GM19238 (cell line): ENCODE data around the gene WDFY3.

Experiments
- DNase-seq: peaks from one replicate; pipeline ENCODE4 v3.0.0; 2011; ENCODE audit warnings: low spot score; ENCODE audit not compliant: insufficient read length

Gene WDFY3

GRCh38 chr4:84799318-84799717 lies 167.2 kb downstream of the WDFY3 start:
- no peak for DNase-seq

- no peak for DNase-seq
Measured at GRCh38 chr4:84796394-84796793, 170.1 kb downstream of the WDFY3 start.

- no peak for DNase-seq
Measured at GRCh38 chr4:84792366-84793301, 173.9 kb downstream of the WDFY3 start.

DNA sequence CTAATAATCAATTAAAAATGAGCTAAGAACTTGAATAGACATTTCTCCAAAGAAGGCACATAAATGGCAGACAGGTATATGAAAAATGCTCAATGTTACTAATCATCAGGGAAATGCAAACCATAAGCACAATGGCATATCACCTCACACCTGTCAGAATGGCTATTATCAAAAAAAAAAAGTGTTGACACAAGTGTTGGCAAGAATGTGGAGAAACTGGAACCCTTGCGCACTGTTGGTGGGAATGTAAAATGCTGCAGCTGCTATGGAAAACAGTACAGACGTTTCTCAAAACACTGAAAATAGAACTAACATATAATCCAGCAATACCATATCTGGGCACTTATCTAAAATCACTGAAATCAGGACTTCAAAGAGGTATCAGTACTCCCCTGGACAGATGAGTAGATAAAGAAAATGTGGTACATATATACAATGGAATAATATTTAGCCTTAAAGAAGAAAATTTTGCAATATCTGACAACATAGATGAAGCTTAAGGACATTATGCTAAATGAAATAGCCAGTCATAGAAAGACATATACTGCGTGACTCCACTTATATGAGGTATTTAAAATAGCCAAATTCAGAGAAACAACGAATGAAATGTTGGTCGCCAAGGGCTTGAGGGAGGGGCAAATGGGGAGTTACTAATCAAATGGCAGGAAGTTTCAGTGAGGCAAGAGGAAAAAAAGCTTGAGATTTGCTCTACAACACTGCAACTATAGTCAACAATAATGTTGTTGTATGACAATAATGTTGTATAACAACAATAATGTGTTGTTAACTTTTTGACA lies 175.5 kb downstream of the WDFY3 start:
- DNase-seq = no peak

DNA sequence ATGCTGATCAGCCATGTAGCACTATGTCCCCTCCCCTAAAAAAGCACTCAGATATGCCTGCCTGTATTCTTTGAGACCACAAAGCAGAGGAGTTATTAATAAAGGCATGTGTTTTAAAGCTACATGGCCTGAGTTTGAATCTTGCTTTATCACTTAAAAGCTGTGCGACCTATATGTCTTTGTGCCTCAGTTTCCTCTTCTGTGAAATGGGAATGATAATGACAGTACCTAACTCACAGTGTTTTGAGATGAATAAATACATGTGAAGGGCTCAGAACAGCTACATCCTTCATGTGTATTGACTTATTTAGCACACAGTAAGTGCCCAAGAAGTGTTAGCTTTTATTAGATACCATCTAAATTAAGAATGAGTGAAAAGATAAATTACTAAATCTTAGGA lies 180.0 kb downstream of the WDFY3 start:
- no peak for DNase-seq

- DNase-seq = no peak
Measured at GRCh38 chr4:84782517-84782916, 184.0 kb downstream of the WDFY3 start.

DNA sequence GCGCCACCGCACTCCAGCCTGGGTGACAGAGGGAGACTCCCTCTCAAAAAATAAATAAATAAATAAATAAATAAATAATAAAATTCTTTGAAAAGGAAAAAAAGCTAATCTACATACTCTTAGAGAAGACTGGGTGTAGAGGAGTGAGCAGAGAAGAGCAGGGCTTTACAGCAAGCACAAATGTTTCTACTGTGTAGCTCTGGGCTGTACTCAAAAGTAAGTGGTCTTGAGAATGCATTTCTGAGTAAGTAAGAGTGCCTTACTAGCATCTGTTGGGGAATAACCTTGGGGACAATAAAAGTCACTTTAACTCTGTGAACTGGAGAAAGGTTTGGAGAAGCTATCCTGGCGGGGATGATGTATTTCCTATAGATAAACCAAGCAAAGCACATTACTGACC lies 185.8 kb downstream of the WDFY3 start:
- no peak for DNase-seq

DNA sequence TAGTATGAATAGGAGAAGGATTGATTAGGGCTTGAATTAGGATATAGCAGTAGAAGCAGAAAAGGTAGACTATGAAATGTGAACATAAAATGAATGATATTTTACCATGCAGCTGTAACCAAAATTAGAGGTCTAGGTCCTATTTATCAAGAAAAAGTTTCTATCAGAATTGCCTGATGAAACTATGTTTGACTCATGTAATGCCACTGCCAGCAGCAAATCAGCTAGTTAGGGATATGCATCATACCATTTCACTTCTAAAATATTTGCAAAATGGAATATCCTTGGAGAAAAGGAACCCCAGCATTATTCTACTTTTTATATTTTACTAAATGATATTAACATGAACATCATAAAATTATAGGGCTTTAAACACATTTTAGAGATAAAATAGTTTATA lies 188.4 kb downstream of the WDFY3 start:
- no peak for DNase-seq

DNA sequence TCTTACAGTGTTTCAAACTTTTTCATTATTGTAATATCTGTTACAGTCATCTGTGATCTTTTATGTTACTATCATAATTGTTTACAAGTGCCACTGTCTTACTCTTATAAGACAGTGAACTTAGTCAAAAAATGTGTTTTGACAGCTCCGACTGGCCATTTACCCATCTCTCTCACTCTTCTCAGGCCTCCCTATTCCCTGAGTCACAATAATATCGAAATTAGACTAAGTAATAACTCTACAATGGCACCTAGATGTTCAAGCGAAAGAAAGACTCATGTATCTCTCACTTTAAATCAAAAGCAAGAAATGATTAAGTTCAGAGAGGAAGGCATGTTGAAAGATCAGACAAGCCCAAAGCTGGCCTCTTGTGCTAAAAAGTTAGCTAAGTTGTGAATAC lies 199.3 kb downstream of the WDFY3 start:
- DNase-seq = no peak

- no peak for DNase-seq
Measured at GRCh38 chr4:84753321-84753972, 213.0 kb downstream of the WDFY3 start.

- no peak for DNase-seq
Measured at GRCh38 chr4:84751707-84752106, 214.8 kb downstream of the WDFY3 start.

- no peak for DNase-seq
Measured at GRCh38 chr4:84750960-84751283, 215.6 kb downstream of the WDFY3 start.

DNA sequence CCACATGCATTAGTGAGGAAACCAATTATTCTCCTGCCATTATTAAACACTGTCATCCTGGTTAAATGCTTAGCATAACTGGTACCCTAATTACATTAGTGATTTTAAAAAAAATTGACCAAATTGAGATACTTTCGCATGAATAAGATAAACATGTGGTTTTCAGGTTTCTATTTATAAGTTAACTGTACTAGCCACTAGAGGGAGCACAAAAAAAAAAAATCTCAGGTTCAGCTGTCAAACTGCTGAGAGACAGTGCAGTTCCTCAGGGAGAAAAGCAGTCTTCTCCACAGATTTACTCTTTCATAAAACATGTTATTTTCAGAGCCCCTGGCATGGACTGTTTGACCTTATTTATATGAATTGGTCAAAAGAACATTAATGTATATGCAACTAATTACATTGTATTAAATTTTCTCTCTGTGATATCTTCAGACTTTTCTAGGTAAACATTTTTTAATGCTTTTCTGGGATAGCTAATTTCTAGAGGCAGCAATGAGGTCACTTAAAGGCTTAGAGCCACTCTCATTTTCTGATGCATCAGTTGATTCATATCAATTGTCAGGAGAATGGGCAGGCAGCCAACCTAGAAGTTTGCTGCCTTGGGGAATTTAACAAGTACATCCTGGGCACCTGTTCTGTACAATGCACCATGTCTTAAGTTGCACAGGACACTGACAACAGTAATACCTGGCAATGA lies 216.1 kb downstream of the WDFY3 start:
- peak; percentile 4 for DNase-seq

- no peak for DNase-seq
Measured at GRCh38 chr4:84740057-84740456, 226.4 kb downstream of the WDFY3 start.

GRCh38 chr4:84738622-84739021 lies 227.9 kb downstream of the WDFY3 start:
- no peak for DNase-seq

DNA sequence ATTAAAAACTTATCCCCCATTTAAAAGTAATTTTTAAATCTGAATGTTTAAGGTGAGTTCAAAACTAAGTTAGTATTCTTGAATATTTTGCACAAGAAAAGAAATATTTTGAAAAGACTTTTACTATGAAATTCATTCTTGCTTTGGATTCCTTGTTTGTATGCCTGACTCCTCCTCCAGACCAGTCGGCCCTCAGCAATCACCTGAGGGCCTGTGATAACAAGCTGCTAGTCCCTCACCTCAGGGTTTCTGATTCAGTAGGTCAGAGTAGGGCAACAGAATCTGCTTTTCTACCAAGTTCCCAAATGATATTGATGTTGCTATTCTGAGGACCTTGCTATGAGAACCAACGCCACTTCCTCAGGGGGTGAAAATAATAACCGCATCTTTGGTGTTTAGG lies 228.8 kb downstream of the WDFY3 start:
- no peak for DNase-seq

DNA sequence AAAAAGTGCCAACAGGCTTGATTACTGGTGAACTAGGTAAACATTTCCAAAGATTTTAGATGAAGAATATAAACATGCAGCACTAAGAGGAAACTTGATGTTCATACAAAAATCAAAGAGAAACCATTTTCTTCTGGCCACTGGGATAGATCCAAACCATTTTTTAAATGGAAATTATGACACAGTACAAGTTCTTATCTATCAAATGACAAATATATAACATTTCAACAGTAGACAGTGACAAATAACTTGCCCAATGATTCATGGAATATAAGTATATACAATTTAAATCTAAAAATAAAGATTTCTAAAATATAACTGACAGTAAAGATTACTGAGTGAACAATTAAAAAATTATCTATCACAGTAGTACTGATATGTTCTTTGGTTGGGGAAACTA lies 232.5 kb downstream of the WDFY3 start:
- DNase-seq = no peak

DNA sequence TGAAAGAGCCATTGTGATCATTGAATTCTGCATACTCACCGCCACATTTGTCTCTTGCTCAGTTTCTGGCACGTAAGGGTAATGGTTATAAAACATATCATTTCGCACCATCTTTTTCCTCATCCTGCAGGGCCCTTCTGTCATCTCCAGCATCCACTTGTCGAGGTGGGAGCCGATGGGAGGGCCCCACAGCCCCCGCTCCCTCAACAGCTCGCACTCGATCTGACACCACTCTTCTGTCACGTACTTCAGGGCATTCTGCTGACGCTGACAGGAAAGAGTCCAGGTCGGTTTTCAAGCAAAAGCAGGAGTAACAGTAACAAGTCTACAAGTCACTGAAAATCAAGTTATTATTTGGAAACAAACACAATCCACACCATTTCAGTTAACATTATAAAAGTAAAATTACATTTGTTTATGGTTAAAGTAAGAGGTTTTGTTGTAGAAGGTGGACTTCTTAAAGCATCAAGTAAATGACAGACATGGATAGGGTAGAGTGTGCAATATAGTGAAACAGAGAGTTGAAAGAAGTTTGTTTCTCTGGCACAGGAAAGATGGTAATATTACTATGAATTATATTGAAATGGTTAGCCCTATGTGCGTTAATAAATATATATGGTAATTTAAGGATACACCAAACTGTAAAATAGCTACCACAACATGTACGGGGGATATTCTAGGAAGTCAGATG lies 233.0 kb downstream of the WDFY3 start:
- DNase-seq = no peak

DNA sequence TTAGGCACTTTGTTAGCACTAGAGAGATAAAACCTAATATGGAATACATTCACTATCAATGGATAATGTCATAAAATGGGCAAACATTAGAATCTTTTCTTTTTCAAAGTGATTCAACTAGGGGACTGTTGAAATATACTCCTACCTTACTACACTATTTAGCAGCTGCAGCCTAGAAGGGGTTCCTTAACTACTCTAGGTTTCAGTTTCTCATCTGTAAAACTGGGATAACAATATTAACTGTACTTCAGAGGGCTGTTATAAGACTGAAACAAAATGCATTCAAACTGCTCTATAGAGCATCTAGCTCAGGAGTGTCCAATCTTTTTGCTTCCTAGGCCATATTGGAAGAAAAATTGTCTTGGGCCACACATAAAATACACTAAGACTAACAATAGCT lies 236.1 kb downstream of the WDFY3 start:
- DNase-seq = no peak

GRCh38 chr4:84727491-84727890 lies 239.0 kb downstream of the WDFY3 start:
- DNase-seq = no peak

- no peak for DNase-seq
Measured at GRCh38 chr4:84726356-84726755, 240.1 kb downstream of the WDFY3 start.
